NCI-H510A (cell line): ENCODE results near the gene PDE4D.

Experiments used
- DNase-seq: peaks from one replicate; lab custom pipeline; 2025; lab: John Stamatoyannopoulos, UW

PDE4D gene

GRCh38 chr5:59137846-59138245, 755.7 kb downstream of the PDE4D start:
- DNase-seq: no peak

- DNase-seq: no peak
Observed at GRCh38 chr5:59136549-59136948, 757.0 kb downstream of the PDE4D start.

GRCh38 chr5:59134471-59135163, 758.9 kb downstream of the PDE4D start:
- DNase-seq: no peak

GRCh38 chr5:59133764-59134261, 759.7 kb downstream of the PDE4D start:
- DNase-seq: no peak

- no peak for DNase-seq
Observed at GRCh38 chr5:59132131-59132530, 761.4 kb downstream of the PDE4D start.

- no peak for DNase-seq
Observed at GRCh38 chr5:59130431-59130830, 763.1 kb downstream of the PDE4D start.

GRCh38 chr5:59128646-59129290, 764.8 kb downstream of the PDE4D start:
- DNase-seq: no peak

- DNase-seq: no peak
Observed at GRCh38 chr5:59126708-59127573, 766.6 kb downstream of the PDE4D start.

GRCh38 chr5:59126016-59126707, 767.4 kb downstream of the PDE4D start:
- no peak for DNase-seq

- DNase-seq: no peak
Observed at GRCh38 chr5:59125011-59125961, 768.2 kb downstream of the PDE4D start.

GRCh38 chr5:59123595-59124561, 769.6 kb downstream of the PDE4D start:
- DNase-seq: no peak

- no peak for DNase-seq
Observed at GRCh38 chr5:59119480-59119879, 774.0 kb downstream of the PDE4D start.

GRCh38 chr5:59117320-59117719, 776.2 kb downstream of the PDE4D start:
- no peak for DNase-seq

- DNase-seq: no peak
Observed at GRCh38 chr5:59116231-59116865, 777.2 kb downstream of the PDE4D start.

GRCh38 chr5:59115345-59115744, 778.2 kb downstream of the PDE4D start:
- no peak for DNase-seq

- DNase-seq: no peak
Observed at GRCh38 chr5:59109383-59109782, 784.1 kb downstream of the PDE4D start.

GRCh38 chr5:59107692-59108091, 785.8 kb downstream of the PDE4D start:
- DNase-seq: no peak

- DNase-seq: no peak
Observed at GRCh38 chr5:59104400-59105127, 789.0 kb downstream of the PDE4D start.

- DNase-seq: no peak
Observed at GRCh38 chr5:59103303-59103702, 790.2 kb downstream of the PDE4D start.
